AG20443 (cell line): ENCODE measurements around the gene WBP1.
"Not testable (repeated sequence)": the region's sequence is repeated elsewhere in the genome, so short reads cannot be mapped to it uniquely, and the experiment has no call there.

ENCODE experiments used
- DNase-seq: peaks from one replicate; pipeline ENCODE4 v3.0.0; 2012; ENCODE audit warnings: low spot score, mixed read lengths

The WBP1 gene

DNA sequence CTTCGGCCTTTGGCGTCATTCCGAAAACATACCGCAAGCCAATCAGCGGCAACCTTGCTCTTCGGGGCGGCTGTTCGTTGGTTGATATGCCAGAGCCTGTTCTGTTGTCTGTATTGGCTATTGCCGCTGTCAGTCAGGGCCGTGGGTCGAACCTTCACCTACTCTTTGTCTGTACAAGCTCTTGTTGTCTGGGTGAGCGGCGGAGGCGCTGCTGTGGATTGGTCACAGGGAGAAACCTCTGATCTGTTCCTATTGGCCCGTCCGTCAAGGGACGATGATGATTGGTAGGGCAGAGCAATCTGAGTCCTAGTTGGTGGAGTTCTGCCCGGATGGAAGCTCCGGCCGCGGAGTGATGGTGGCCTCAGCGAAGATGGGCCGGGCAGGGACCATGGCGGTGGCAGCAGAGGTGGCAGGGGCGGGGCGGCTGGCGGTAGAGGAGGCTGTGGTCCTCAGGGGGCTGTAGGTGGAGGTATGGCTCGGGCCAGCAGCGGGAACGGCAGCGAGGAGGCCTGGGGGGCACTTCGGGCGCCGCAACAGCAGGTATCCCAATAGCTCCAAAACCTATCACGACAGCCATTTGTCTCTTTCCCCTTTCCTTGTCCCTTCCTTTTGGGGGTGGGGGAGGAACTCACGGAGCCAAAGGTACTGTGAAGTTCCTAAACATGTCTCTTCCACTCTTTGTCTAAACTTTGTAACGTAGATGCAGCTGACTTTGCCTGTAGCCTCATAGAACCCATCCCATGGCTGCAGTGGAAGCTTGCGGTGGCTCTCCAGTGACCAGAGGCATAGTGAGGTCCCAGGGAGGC, at the start of gene WBP1:
Gene WBP1 (plus strand): TSS at position 307 of the 806 bp plus-strand sequence. CDS start 165 bp downstream, at position 472.
- DNase-seq, result peak; percentile 96

DNA sequence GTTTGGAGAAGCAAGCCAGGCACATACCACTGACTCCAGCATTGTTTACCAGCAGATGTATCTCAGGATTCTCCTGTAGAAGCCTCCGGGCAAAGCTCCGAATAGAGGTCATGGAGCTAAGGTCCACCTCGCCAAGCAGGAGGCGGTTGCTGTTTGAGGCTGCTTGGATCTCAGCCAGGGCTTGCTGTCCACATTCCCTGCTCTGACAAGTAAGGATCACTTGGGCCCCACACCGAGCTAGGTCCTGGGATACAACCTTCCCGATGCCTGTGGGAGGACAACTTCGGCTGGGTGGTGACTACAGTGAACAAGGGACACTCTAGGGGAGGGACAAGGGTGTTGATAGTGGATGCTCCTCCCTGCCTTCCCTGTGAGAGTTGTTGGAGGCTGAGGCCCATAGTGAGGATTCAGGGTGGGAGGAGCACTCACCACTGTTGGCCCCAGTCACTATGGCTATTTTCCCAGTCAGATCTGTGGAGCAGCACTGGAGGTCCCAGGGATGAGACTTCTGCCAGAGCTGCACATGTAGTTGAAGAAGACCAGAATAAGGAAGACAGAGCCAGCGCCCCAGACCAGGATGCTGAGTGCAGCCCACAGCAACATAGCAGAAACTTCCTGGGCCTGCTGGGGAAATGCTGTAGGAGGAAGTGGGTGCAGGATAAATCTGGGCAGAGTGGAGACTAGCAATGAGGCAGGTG, 45.1 kb upstream of the WBP1 start:
- no peak for DNase-seq

GRCh38 chr2:74414441-74414840, 43.8 kb upstream of the WBP1 start:
- peak; percentile 57 for DNase-seq

- DNase-seq, result peak; percentile 81
Measured at GRCh38 chr2:74414881-74415761, 43.1 kb upstream of the WBP1 start.

GRCh38 chr2:74415762-74416395, 42.4 kb upstream of the WBP1 start:
- no peak for DNase-seq

GRCh38 chr2:74416778-74417177, 41.5 kb upstream of the WBP1 start:
- DNase-seq, result no peak

DNA sequence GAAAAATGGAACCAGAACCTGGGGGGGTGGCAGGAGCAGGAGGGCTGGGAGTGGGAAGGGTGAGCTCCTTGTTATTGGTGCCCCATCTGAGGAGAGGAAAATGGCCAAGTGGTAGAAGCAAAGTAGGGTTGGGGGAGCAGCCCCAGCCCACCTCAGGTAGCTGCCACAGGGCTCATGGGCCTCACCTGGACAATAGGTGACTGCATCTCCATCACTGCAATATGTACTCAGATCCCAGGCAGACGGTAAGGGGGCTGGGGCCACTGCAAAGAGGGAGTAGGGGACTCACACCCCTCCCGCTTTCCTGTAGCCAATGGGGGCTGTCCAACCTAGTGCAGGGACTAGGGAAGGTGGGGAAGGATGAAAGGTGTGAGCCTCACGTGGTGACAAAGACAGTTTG, 41.0 kb upstream of the WBP1 start:
- DNase-seq, result no peak

DNA sequence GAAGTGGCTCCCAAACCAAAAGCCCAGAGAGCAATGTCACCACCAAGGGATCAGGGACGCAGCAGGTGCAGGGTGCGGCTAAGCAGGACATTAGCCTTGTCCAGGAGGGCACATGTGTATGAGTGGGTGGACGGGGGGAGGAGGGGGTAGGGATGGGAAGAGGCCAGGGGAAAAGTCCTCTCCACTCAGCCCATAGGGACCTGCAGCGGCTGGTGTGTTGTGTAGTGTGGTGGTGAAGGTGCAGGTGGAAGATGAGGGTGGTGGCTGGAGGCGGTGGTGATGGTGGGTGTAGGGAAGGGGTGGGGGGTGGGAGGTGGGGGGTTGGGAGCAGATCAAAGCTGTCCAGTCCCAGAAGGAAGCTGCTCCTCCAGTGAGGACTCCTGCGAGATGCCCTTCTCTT, 40.5 kb upstream of the WBP1 start:
- no peak for DNase-seq

DNA sequence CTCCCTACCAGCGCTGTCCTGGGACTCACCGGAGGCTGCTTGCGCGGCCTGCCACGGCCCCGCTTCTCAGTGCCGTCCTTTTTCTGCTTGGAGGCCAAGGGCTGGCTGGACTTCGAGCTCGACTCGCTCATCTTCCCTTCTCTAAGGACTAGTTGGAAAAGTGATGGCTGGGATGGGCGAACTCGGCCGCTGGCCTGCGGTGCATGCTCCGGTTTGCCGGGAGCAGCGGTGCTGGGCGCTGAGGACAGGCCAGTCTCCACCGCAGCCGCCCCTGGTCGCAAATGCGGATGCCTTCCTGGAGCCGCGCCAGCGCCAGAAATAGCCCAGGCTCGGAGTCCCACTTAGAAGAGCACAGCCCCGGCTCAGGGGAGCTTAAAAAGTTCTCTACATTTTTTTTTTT, 39.9 kb upstream of the WBP1 start:
- no peak for DNase-seq

GRCh38 chr2:74419345-74419744, 38.9 kb upstream of the WBP1 start:
- no peak for DNase-seq

- no peak for DNase-seq
Measured at GRCh38 chr2:74420006-74420405, 38.2 kb upstream of the WBP1 start.

DNA sequence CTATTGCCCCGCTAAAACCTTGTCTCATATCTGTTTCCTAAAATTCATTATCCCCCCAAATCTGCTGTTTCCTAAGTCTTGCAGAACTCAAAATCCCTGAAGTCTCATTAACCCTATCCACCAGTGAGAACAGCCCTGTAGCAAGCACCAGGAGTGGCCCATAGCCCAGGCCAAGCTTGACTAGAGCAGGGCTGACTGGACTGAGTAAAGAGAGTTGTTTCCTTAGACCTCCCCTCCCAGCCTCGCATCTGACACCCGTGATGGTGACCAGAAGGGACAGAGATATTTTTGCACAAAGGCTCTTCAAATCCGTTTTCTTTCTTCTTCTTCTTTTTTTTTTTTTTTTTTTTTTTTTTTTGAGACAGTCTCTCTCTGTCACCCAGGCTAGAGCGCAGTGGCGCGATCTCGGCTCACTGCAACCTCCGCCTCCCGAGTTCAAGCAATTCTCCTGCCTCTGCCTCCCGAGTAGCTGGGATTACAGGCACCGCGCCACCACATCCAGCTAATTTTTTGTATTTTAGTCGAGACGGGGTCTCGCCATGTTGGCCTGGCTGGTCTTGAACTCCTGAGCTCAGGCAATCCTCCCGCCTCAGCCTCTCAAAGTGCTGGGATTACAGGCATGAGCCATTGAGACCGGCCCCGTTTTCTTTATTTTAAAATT, 37.7 kb upstream of the WBP1 start:
- not testable (repeated sequence) for DNase-seq

DNA sequence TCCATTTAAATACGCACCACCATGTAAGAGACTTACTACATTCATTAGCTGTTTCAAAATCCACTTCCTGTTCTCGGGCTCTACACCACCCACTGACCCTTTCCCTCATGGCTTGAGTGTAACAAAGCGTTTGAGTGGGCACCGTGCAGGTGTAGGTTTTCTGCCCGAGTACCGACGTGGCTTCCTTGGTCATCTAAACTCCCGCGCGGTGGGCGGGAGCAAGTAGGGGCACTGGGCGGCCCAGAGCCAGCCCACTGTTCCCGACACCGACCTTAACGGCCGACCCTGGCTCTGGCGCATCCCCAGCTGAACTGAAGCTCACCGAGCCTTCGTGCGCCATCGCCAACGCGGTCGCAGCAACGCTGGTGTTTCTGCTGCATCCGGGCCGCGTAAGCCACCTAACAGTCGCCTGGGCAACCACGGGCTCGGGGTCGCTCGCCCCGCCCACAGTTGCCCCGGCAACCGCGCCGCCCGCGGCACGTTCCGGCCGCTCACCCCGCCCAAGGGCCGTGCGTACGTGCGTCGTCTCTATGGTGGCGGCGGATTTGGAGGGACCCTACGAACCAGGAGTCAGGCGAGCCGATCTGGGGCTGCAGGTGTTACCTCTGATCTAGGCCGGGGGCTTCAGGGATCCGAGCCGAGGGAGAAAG, 36.9 kb upstream of the WBP1 start, which contains the start of the genes C2orf81 and WDR54:
Gene C2orf81 (minus strand): TSS at position 399 of the 650 bp plus-strand sequence. CDS start 59 bp downstream, at position 340.
Gene WDR54 (plus strand): TSS at position 510 of the 650 bp plus-strand sequence. CDS start 424 bp downstream, outside the sequence.
- DNase-seq, result peak; percentile 98

GRCh38 chr2:74423231-74424095, 34.8 kb upstream of the WBP1 start:
- DNase-seq, result no peak

DNA sequence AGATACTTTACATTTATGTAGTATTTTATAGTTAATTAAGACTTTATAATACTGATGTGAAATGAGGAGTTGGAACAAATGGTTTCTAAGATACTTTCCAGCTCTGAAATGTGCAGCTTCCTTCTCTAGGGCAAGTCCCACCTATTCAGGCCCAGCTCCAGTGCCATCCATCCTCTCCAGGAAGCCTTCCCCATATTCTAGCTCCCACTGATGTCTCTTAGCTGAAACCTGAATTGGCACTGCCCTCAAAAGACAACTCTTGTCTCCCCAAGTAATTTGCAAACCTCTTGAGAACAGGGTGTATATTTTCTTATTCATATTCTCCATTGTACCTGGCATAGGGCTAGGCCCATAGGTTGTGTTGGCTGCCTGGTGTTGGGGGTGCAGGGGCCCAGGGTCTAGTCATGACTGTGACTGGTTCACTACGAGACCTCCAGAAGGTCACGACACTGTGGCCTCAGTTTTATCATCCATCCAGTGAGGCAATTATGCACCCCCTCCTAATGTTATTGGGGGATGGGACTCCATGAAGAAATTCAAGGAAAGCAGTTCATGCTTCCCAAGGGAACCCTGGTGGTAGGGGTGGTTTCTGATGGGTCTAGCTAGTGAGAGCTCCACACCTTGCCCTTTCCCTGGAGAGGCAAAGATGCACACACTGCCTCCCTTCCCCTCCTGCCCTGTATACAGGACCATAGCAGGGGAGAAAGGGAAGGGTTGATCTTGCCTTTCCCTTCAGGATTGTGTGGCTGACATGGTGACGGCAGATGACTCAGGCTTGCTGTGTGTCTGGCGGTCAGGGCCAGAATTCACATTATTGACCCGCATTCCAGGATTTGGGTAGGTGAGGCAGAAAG, 33.9 kb upstream of the WBP1 start:
- peak; percentile 36 for DNase-seq

GRCh38 chr2:74424995-74425406, 33.2 kb upstream of the WBP1 start:
- DNase-seq, result no peak

GRCh38 chr2:74425523-74425922, 32.7 kb upstream of the WBP1 start:
- DNase-seq, result peak; percentile 48

GRCh38 chr2:74426181-74426758, 32.0 kb upstream of the WBP1 start:
- no peak for DNase-seq
